Measurements from ENCODE around the gene PDZD2.
"Not testable (repeated sequence)": the region's sequence is repeated elsewhere in the genome, so short reads cannot be mapped to it uniquely, and the experiment has no call there.

Gene PDZD2

GRCh38 chr5:32071351-32071944 lies 432.5 kb downstream of the PDZD2 start:
- no peaks in the 10 kb centered on the region for H3K4me1 ChIP-seq (ENCODE audit: control insufficient read depth, insufficient read depth, low read length, unreplicated experiment)
- H3K27me3 ChIP-seq (ENCODE audit: insufficient read depth, low read length) = peaks cover 46% of the 10 kb centered on the region
- H3K79me2 ChIP-seq (ENCODE audit: control insufficient read depth, insufficient read depth, low read length, unreplicated experiment) = no peaks in the 10 kb centered on the region
- no peaks in the 10 kb centered on the region for H3K36me3 ChIP-seq (ENCODE audit: insufficient read depth, low read length)
- H2AFZ ChIP-seq (ENCODE audit: low read length, unreplicated experiment) = no peak overlapping the region
- H3K4me3 ChIP-seq (ENCODE audit: low read depth, low read length) = no peak overlapping the region
- no peak overlapping the region for H3K27ac ChIP-seq (ENCODE audit: low read depth, low read length)

GRCh38 chr5:32072054-32072453 lies 433.1 kb downstream of the PDZD2 start:
- no peak overlapping the region for H2AFZ ChIP-seq (ENCODE audit: low read length, unreplicated experiment)
- H3K27ac ChIP-seq (ENCODE audit: low read depth, low read length) = no peak overlapping the region
- H3K4me1 ChIP-seq (ENCODE audit: control insufficient read depth, insufficient read depth, low read length, unreplicated experiment) = no peaks in the 10 kb centered on the region
- no peak overlapping the region for H3K4me3 ChIP-seq (ENCODE audit: low read depth, low read length)
- no peaks in the 10 kb centered on the region for H3K79me2 ChIP-seq (ENCODE audit: control insufficient read depth, insufficient read depth, low read length, unreplicated experiment)
- peaks cover 40% of the 10 kb centered on the region for H3K27me3 ChIP-seq (ENCODE audit: insufficient read depth, low read length)
- no peaks in the 10 kb centered on the region for H3K36me3 ChIP-seq (ENCODE audit: insufficient read depth, low read length)

- no peaks in the 10 kb centered on the region for H3K36me3 ChIP-seq (ENCODE audit: insufficient read depth, low read length)
- H3K27ac ChIP-seq (ENCODE audit: low read depth, low read length) = no peak overlapping the region
- H3K4me3 ChIP-seq (ENCODE audit: low read depth, low read length) = no peak overlapping the region
These were observed 435.5 kb downstream of the PDZD2 start for GRCh38 chr5:32074401-32074800.

GRCh38 chr5:32076699-32077695 lies 438.1 kb downstream of the PDZD2 start:
- Histone ChIP-seq H3K27me3 (ENCODE audit: insufficient read depth, low read length) (peaks cover 8% of the 10 kb centered on the region), H2AFZ (ENCODE audit: low read length, unreplicated experiment) (no peak overlapping the region), H3K4me1 (ENCODE audit: control insufficient read depth, insufficient read depth, low read length, unreplicated experiment) (no peaks in the 10 kb centered on the region), H3K4me3 (ENCODE audit: low read depth, low read length) (no peak overlapping the region), H3K36me3 (ENCODE audit: insufficient read depth, low read length) (no peaks in the 10 kb centered on the region), H3K27ac (ENCODE audit: low read depth, low read length) (no peak overlapping the region), H3K79me2 (ENCODE audit: control insufficient read depth, insufficient read depth, low read length, unreplicated experiment) (no peaks in the 10 kb centered on the region)

More at GRCh38 chr5:32074401-32074800, 435.5 kb downstream of the PDZD2 start:
- Histone ChIP-seq H3K27me3 (ENCODE audit: insufficient read depth, low read length) (peaks cover 28% of the 10 kb centered on the region), H3K4me1 (ENCODE audit: control insufficient read depth, insufficient read depth, low read length, unreplicated experiment) (no peaks in the 10 kb centered on the region), H2AFZ (ENCODE audit: low read length, unreplicated experiment) (no peak overlapping the region), H3K79me2 (ENCODE audit: control insufficient read depth, insufficient read depth, low read length, unreplicated experiment) (no peaks in the 10 kb centered on the region)

- H3K27me3 ChIP-seq (ENCODE audit: insufficient read depth, low read length); H3K4me1 ChIP-seq (ENCODE audit: control insufficient read depth, insufficient read depth, low read length, unreplicated experiment); H3K4me3 ChIP-seq (ENCODE audit: low read depth, low read length); H2AFZ ChIP-seq (ENCODE audit: low read length, unreplicated experiment); H3K27ac ChIP-seq (ENCODE audit: low read depth, low read length); H3K79me2 ChIP-seq (ENCODE audit: control insufficient read depth, insufficient read depth, low read length, unreplicated experiment); H3K36me3 ChIP-seq (ENCODE audit: insufficient read depth, low read length): not testable (repeated sequence)
These were observed 439.9 kb downstream of the PDZD2 start for GRCh38 chr5:32078855-32079254.

GRCh38 chr5:32080565-32080964 lies 441.6 kb downstream of the PDZD2 start:
- H3K79me2 ChIP-seq (ENCODE audit: control insufficient read depth, insufficient read depth, low read length, unreplicated experiment); H2AFZ ChIP-seq (ENCODE audit: low read length, unreplicated experiment); H3K27ac ChIP-seq (ENCODE audit: low read depth, low read length); H3K4me1 ChIP-seq (ENCODE audit: control insufficient read depth, insufficient read depth, low read length, unreplicated experiment); H3K27me3 ChIP-seq (ENCODE audit: insufficient read depth, low read length); H3K4me3 ChIP-seq (ENCODE audit: low read depth, low read length); H3K36me3 ChIP-seq (ENCODE audit: insufficient read depth, low read length): not testable (repeated sequence)

GRCh38 chr5:32082701-32083100 lies 443.8 kb downstream of the PDZD2 start:
- no peak overlapping the region for H3K27ac ChIP-seq (ENCODE audit: low read depth, low read length)
- H3K27me3 ChIP-seq (ENCODE audit: insufficient read depth, low read length) = no peaks in the 10 kb centered on the region
- no peak overlapping the region for H3K4me3 ChIP-seq (ENCODE audit: low read depth, low read length)
- H3K36me3 ChIP-seq (ENCODE audit: insufficient read depth, low read length) = no peaks in the 10 kb centered on the region
- no peak overlapping the region for H2AFZ ChIP-seq (ENCODE audit: low read length, unreplicated experiment)
- no peaks in the 10 kb centered on the region for H3K79me2 ChIP-seq (ENCODE audit: control insufficient read depth, insufficient read depth, low read length, unreplicated experiment)
- H3K4me1 ChIP-seq (ENCODE audit: control insufficient read depth, insufficient read depth, low read length, unreplicated experiment) = no peaks in the 10 kb centered on the region

- Histone ChIP-seq H3K4me3 (ENCODE audit: low read depth, low read length) (no peak overlapping the region), H2AFZ (ENCODE audit: low read length, unreplicated experiment) (no peak overlapping the region), H3K4me1 (ENCODE audit: control insufficient read depth, insufficient read depth, low read length, unreplicated experiment) (no peaks in the 10 kb centered on the region), H3K27me3 (ENCODE audit: insufficient read depth, low read length) (no peaks in the 10 kb centered on the region), H3K27ac (ENCODE audit: low read depth, low read length) (no peak overlapping the region), H3K36me3 (ENCODE audit: insufficient read depth, low read length) (no peaks in the 10 kb centered on the region), H3K79me2 (ENCODE audit: control insufficient read depth, insufficient read depth, low read length, unreplicated experiment) (no peaks in the 10 kb centered on the region)
These were observed 445.1 kb downstream of the PDZD2 start for GRCh38 chr5:32083981-32084430.

- Histone ChIP-seq H3K27ac (ENCODE audit: low read depth, low read length) (no peak overlapping the region), H3K27me3 (ENCODE audit: insufficient read depth, low read length) (no peaks in the 10 kb centered on the region), H3K4me3 (ENCODE audit: low read depth, low read length) (no peak overlapping the region), H3K4me1 (ENCODE audit: control insufficient read depth, insufficient read depth, low read length, unreplicated experiment) (no peaks in the 10 kb centered on the region), H3K79me2 (ENCODE audit: control insufficient read depth, insufficient read depth, low read length, unreplicated experiment) (no peaks in the 10 kb centered on the region), H3K36me3 (ENCODE audit: insufficient read depth, low read length) (no peaks in the 10 kb centered on the region), H2AFZ (ENCODE audit: low read length, unreplicated experiment) (no peak overlapping the region)
These were observed 448.5 kb downstream of the PDZD2 start for GRCh38 chr5:32087086-32088082.

GRCh38 chr5:32088214-32088613 lies 449.3 kb downstream of the PDZD2 start:
- Histone ChIP-seq H3K4me1 (ENCODE audit: control insufficient read depth, insufficient read depth, low read length, unreplicated experiment) (no peaks in the 10 kb centered on the region), H3K79me2 (ENCODE audit: control insufficient read depth, insufficient read depth, low read length, unreplicated experiment) (no peaks in the 10 kb centered on the region), H3K27me3 (ENCODE audit: insufficient read depth, low read length) (no peaks in the 10 kb centered on the region), H3K36me3 (ENCODE audit: insufficient read depth, low read length) (no peaks in the 10 kb centered on the region), H2AFZ (ENCODE audit: low read length, unreplicated experiment) (no peak overlapping the region), H3K27ac (ENCODE audit: low read depth, low read length) (no peak overlapping the region), H3K4me3 (ENCODE audit: low read depth, low read length) (no peak overlapping the region)

Data from ACC112 (cell line).